K562 (cell line): Measurements from ENCODE around the gene KCNH8. TPM values are rescaled to one million over a fixed set of nuclear protein-coding genes. Genes with fewer than 3 reads are reported as not detected.

Source experiments
- ATAC-seq: fragments of 200-7000 bp; cut with Tn5 transposase; 3 replicates; pipeline ENCODE4 v1.9.1; 2020; ENCODE audit warnings: moderate library complexity
- BruUV-seq: library from RNA; stranded (reverse); fragments of 400-500 nt; replicated peaks from 2 replicates; lab custom pipeline; 2021; lab: Mats Ljungman, UMichigan
- CTCF ChIA-PET: fragments of 300-600 bp; formaldehyde crosslinking; extraction: SDS; loops from one replicate; lab custom pipeline; 2021; ENCODE audit warnings: low intra/inter-chr PET ratio; lab: Yijun Ruan, JAX
- POLR2A ChIA-PET: fragments of 300-600, 350-650 bp; sonication (Branson Sonifier 250); formaldehyde crosslinking; extraction: SDS; loops from one replicate; lab custom pipeline; 2021; ENCODE audit warnings: antibody characterized with exemption, inconsistent platforms; lab: Yijun Ruan, JAX
- DNase-seq, 4 experiments: peaks; one replicate each; pipeline versions ENCODE4 v3.0.0 to v3.0.0-alpha.2; 2011 to 2018; ENCODE audit warnings: low spot score in 3 of 4, mixed read lengths in 3 of 4; ENCODE audit errors: extremely low read depth in 1 of 4
- FAIRE-seq: peaks from 2 replicates; lab custom pipeline; 2011; peaks lifted over from hg19 to GRCh38; lab: Jason Lieb, UNC
- H2AFZ ChIP-seq: 2 replicates; pipeline ENCODE4 v1.6.0; 2011; ENCODE audit warnings: low read depth, low read length, control low read depth, inconsistent platforms
- H3K27ac ChIP-seq: fragments of 200-600 bp; 3 replicates; pipeline ENCODE4 v1.8.0; 2011; ENCODE audit warnings: low read depth, mild to moderate bottlenecking, control low read depth, inconsistent platforms, low read length, moderate library complexity, mixed read lengths; ENCODE audit errors: extremely low read depth
- H3K27me3 ChIP-seq, 2 experiments: fragments of 300-600 bp in 1 of 2; 2 replicates in 1 of 2; 3 replicates in 1 of 2; pipeline versions ENCODE4 v1.6.0 to v1.8.0; 2011; ENCODE audit warnings: inconsistent platforms in 2 of 2, low read length in 2 of 2, mild to moderate bottlenecking in 1 of 2, mixed read lengths in 1 of 2, moderate library complexity in 1 of 2; ENCODE audit not compliant: control insufficient read depth in 2 of 2, insufficient read depth in 2 of 2
- H3K36me3 ChIP-seq: fragments of 300-600 bp; 3 replicates; pipeline ENCODE4 v1.8.0; 2011; ENCODE audit warnings: mild to moderate bottlenecking, low read length, inconsistent platforms; ENCODE audit not compliant: control insufficient read depth, insufficient read depth
- H3K4me1 ChIP-seq, 2 experiments: fragments of 200-600 bp in 1 of 2; replicated peaks in 1 of 2; 2 replicates in 1 of 2; 3 replicates in 1 of 2; pipeline versions ENCODE4 v1.5.1 to v1.8.0; 2011; ENCODE audit warnings: inconsistent platforms in 2 of 2, low read length in 2 of 2, mild to moderate bottlenecking in 1 of 2, mixed read lengths in 1 of 2, moderate library complexity in 1 of 2; ENCODE audit not compliant: control insufficient read depth in 2 of 2, insufficient read depth in 2 of 2
- H3K4me2 ChIP-seq: 2 replicates; pipeline ENCODE4 v1.6.1; 2011; ENCODE audit warnings: low read length, control low read depth, inconsistent platforms, mixed read lengths; ENCODE audit not compliant: insufficient read depth
- H3K4me3 ChIP-seq: fragments of 200-600 bp; sonication (generic), shearing (Covaris generic); 2 replicates; pipeline ENCODE4 v1.5.1; 2016; ENCODE audit warnings: control low read depth, inconsistent platforms
- H3K79me2 ChIP-seq: fragments of 200-600 bp; 3 replicates; pipeline ENCODE4 v1.8.0; 2011; ENCODE audit warnings: low read length, inconsistent platforms; ENCODE audit not compliant: control insufficient read depth, insufficient read depth
- H3K9ac ChIP-seq, 2 experiments: 2 replicates each; pipeline versions ENCODE4 v1.6.0 to v1.6.1; 2011; ENCODE audit warnings: low read depth in 2 of 2, low read length in 2 of 2, control low read depth in 1 of 2, inconsistent platforms in 1 of 2, mild to moderate bottlenecking in 1 of 2, mixed read lengths in 1 of 2; ENCODE audit not compliant: insufficient read depth in 1 of 2
- H3K9me1 ChIP-seq: one replicate; pipeline ENCODE4 v1.6.0; 2011; ENCODE audit warnings: inconsistent platforms, mild to moderate bottlenecking, low read length, moderate library complexity; ENCODE audit not compliant: control insufficient read depth, insufficient read depth
- H3K9me3 ChIP-seq: replicated peaks from 2 replicates; pipeline ENCODE4 v1.5.1; 2011; ENCODE audit warnings: low read depth, low read length, inconsistent platforms; ENCODE audit not compliant: control insufficient read depth, insufficient read depth
- H4K20me1 ChIP-seq: replicated peaks from 2 replicates; pipeline ENCODE4 v1.6.1; 2011; ENCODE audit warnings: low read length, inconsistent platforms, mixed read lengths; ENCODE audit not compliant: control insufficient read depth, insufficient read depth
- CEBPZ ChIP-seq: fragments of 150-350 bp; IDR thresholded peaks from 2 replicates; pipeline ENCODE4 v1.6.1; 2014; ENCODE audit warnings: low read depth, mild to moderate bottlenecking, low read length, borderline replicate concordance
- CTBP1 ChIP-seq: fragments of 450-650 bp; IDR thresholded peaks from 2 replicates; pipeline ENCODE4 v1.6.1; 2016; ENCODE audit warnings: borderline replicate concordance
- E2F6 ChIP-seq, 2 experiments: IDR thresholded peaks; 2 replicates each; pipeline ENCODE4 v1.6.1; 2011; ENCODE audit warnings: borderline replicate concordance in 1 of 2, control low read depth in 1 of 2, low read depth in 1 of 2, low read length in 1 of 2, mild to moderate bottlenecking in 1 of 2, mixed read lengths in 1 of 2, moderate library complexity in 1 of 2; ENCODE audit not compliant: insufficient read depth in 1 of 2, insufficient read length in 1 of 2, poor library complexity in 1 of 2, severe bottlenecking in 1 of 2; ENCODE audit errors: extremely low read depth in 1 of 2
- KAT2B ChIP-seq: IDR thresholded peaks from one replicate; pipeline ENCODE4 v1.6.1; 2012; ENCODE audit warnings: low read depth, mild to moderate bottlenecking, control low read depth, inconsistent platforms, low read length, moderate library complexity
- PHTF2 ChIP-seq: fragments of 250-450 bp; sonication (Bioruptor Pico); IDR thresholded peaks from 2 replicates; pipeline ENCODE4 v1.5.0; 2021; ENCODE audit warnings: mild to moderate bottlenecking
- PKNOX1 ChIP-seq: fragments of 450-650 bp; IDR thresholded peaks from 2 replicates; pipeline ENCODE4 v1.6.1; 2016
- SMAD2 ChIP-seq: fragments of 150-350 bp; IDR thresholded peaks from 2 replicates; pipeline ENCODE4 v1.6.1; 2014; ENCODE audit warnings: low read depth, mild to moderate bottlenecking, low read length
- SMAD3 ChIP-seq: fragments of 450-650 bp; formaldehyde crosslinking; conservative IDR thresholded peaks from 2 replicates; pipeline ENCODE4 v1.4.0; 2020; ENCODE audit warnings: mild to moderate bottlenecking
- SP1 ChIP-seq: sonication (generic); formaldehyde crosslinking; IDR thresholded peaks from 2 replicates; pipeline ENCODE4 v1.8.1; 2022; ENCODE audit warnings: mild to moderate bottlenecking, missing genetic modification reagents
- SRSF7 ChIP-seq: fragments of 200-400 bp; formaldehyde crosslinking; optimal IDR thresholded peaks from 2 replicates; pipeline ENCODE3; 2017; ENCODE audit warnings: mild to moderate bottlenecking, low read depth, low read length
- TFAM ChIP-seq: fragments of 250-450 bp; sonication (Bioruptor Pico); conservative IDR thresholded peaks from 2 replicates; pipeline ENCODE4 v1.5.0; 2021; ENCODE audit warnings: mild to moderate bottlenecking, moderate library complexity
- ZC3H4 ChIP-seq: sonication (generic); formaldehyde crosslinking; IDR thresholded peaks from 2 replicates; pipeline ENCODE4 v1.9.0; 2021; ENCODE audit warnings: missing genetic modification reagents, borderline replicate concordance
- ZNF197 ChIP-seq: fragments of 200-800 bp; sonication (Bioruptor generic); IDR thresholded peaks from 2 replicates; pipeline ENCODE4 v1.6.1; 2016; ENCODE audit warnings: low read depth, missing genetic modification characterization, missing compliant biosample characterization
- WGBS: fragments of 100-300 bp; shearing (Covaris generic); methylation state at CpG from one replicate; pipeline ENCODE4 v1.1.6; 2016; ENCODE audit warnings: low coverage, mixed read lengths; ENCODE audit not compliant: insufficient coverage; ENCODE audit errors: missing lambda C conversion rate; 5-methylcytosine and 5-hydroxymethylcytosine counted together
- in situ Hi-C: fragments of 300-500 bp; cut with MboI; formaldehyde crosslinking; loops from 4 replicates; pipeline ENCODE4 v1.15.0; 2018; ENCODE audit warnings: inconsistent platforms, mixed read lengths
- intact Hi-C: fragments of 100-400 bp; cut with micrococcal nuclease; formaldehyde crosslinking; loops from 2 replicates; pipeline ENCODE4 v1.14.2; 2022
- polyA plus RNA-seq, 8 experiments: library from polyadenylated mRNA; depleted of rRNA in 4 of 8; stranded (reverse) in 5 of 8; unstranded in 3 of 8; fragments of >200 nt; fragmentation: Nextera tagmentation in 2 of 8; fragmentation: Illumina TruSeq in 1 of 8; extraction: Ambion mirVana in 2 of 8; extraction: Trizol in 1 of 8; gene quantifications; 2 replicates each; pipeline versions ENCODE4 v1.2.1 to v1.2.3, GENCODE V29; 2011 to 2014; ENCODE audit warnings: inconsistent platforms in 1 of 8, missing spikeins in 1 of 8
- total RNA-seq, 7 experiments: library from RNA; depleted of rRNA in 6 of 7; stranded (reverse); fragments of >200 nt in 6 of 7; fragmentation: Illumina TruSeq in 2 of 7; extraction: Trizol in 2 of 7; gene quantifications; 2 replicates each; pipeline versions ENCODE4 v1.2.1 to v1.2.3, GENCODE V29; 2011 to 2021; ENCODE audit warnings: low replicate concordance in 1 of 7

Gene KCNH8
- total and polyA plus RNA-seq, 9 of the 15 experiments (the other 6 are each of a cell fraction or from before 2014, with no cell fraction given), result 0.02 to 0.08 (median 0.04) TPM; not detected in 6

GRCh38 chr3:19254189-19254588 is 105.9 kb downstream of the KCNH8 start:
- ChIA-PET CTCF (no interaction called here), POLR2A (no interaction called here)
- no peak overlapping the region for H3K4me3 ChIP-seq
- TF ChIP-seq ZNF197 (CRISPR knock-in tag) (no peak), SMAD3 (CRISPR knock-in tag) (no peak), PHTF2 (CRISPR knock-in tag) (no peak), ZC3H4 (CRISPR knock-in tag) (no peak), KAT2B (no peak), SRSF7 (no peak), E2F6 (IDR thresholded peaks at IDR 0.05; ENCODE audit: borderline replicate concordance in 1 of 2, extremely low read depth in 1 of 2, insufficient read depth in 1 of 2, insufficient read length in 1 of 2, low read depth in 1 of 2, low read length in 1 of 2, poor library complexity in 1 of 2, severe bottlenecking in 1 of 2) (no peak), TFAM (CRISPR knock-in tag) (no peak), CEBPZ (no peak), SMAD2 (no peak), CTBP1 (no peak), PKNOX1 (no peak), SP1 (CRISPR knock-in tag) (no peak)
- H4K20me1 ChIP-seq, result no peaks in the 10 kb centered on the region
- H3K9me1 ChIP-seq, result no peaks in the 10 kb centered on the region
- no peak overlapping the region for H2AFZ ChIP-seq
- no peak for FAIRE-seq
- intact Hi-C loops, result no loop called here
- H3K4me1 ChIP-seq, result no peaks in the 10 kb centered on the region
- no peak for ATAC-seq
- DNase-seq, result no peak
- no peaks in the 10 kb centered on the region for H3K27me3 ChIP-seq
- no peaks in the 10 kb centered on the region for H3K36me3 ChIP-seq
- H3K79me2 ChIP-seq, result no peaks in the 10 kb centered on the region
- H3K27ac ChIP-seq, result no peak overlapping the region
- H3K9ac ChIP-seq, result no peak overlapping the region
- BruUV-seq, result no TSS peak
- in situ Hi-C loops, result no loop called here
- 3% methylated on average over 2 of the region's 2 CpGs for WGBS
- no peak overlapping the region for H3K4me2 ChIP-seq
- H3K9me3 ChIP-seq, result no peaks in the 10 kb centered on the region
